GM11168 (cell line): ENCODE measurements around the gene MSL1.

ENCODE experiments used
- in situ Hi-C: fragments of 300-500 bp; cut with MboI; formaldehyde crosslinking; loops from one replicate; pipeline ENCODE4 v1.12.0; 2022; ENCODE audit warnings: low sequenced_read_pairs; ENCODE audit not compliant: unreplicated experiment

The MSL1 gene

DNA sequence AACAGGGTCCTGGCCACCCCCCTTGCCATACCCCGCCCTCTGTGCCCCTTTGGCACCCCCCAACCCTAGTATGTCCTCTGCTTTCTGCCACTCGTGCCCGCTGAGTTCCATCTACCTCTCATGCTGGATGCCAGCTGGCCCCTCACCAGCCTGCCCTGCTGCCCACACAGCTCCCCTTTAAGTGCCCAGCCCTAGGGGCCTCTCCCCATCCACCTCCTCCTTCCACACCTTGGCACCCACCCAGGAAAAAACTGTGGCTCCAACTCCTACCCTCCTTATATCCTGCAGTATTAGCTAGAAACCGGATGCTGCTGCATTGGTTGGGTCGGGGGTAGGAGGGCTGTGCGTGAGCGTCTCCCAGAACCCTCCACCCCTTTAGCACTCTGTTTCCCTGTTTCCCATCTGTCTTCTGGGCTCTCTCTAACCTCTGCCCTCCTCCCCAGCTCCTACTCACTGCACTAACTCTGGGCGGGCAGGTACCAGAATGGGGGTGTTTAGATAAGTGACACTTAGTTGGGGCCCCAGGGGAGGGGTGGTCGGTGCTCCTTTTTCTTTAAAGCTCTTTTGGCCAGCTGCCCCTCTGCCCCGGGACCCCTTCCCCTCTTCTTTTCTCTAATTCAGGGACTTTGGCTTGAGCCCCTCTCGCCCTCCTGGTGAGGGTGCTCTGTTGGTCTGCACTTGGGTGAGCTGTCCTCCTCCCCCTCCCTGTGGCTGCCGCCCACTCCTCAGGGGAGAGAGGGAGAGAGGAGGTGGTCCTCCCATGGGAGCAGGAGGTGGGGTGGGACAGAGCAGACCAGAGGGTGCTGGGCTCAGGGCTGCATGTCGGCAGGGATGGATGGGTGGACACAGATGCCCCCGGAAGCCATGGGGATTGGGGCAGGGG lies 31.3 kb upstream of the MSL1 start:
- in situ Hi-C loops = no loop called here

DNA sequence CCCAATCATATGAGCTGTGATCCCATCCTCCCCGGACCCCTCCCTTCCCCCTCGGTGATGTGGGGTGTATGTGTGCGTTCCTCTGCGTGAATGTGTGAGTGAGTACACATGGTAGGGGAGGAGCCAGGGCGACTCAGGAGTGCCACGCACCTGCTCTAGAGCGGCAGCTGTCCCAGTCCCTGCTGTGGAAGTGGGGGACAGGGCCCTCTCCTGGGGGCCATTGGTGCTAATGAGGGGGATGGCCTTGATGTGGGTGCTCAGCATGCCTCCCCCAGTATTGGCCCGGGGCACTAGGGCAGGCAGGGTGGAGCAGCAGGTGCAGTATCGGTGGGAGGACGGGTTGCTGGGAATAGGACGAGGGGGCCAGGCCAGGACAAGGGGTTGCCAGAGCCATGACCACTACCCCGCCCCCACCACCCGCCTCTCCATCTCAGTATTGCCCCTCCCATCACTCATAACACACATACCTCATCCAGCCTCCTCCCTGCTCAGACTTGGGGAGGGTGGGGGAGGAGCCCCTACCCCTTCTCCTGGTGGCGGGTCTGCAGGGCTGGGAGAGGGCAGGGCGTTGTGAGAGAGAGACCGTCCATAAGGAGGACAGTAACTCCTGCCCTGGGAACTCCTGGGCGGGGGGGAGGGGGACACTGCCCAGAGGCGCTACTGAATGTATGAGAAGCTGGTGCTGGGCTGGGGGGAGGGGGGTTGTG lies 29.9 kb upstream of the MSL1 start:
- in situ Hi-C loops = no loop called here

DNA sequence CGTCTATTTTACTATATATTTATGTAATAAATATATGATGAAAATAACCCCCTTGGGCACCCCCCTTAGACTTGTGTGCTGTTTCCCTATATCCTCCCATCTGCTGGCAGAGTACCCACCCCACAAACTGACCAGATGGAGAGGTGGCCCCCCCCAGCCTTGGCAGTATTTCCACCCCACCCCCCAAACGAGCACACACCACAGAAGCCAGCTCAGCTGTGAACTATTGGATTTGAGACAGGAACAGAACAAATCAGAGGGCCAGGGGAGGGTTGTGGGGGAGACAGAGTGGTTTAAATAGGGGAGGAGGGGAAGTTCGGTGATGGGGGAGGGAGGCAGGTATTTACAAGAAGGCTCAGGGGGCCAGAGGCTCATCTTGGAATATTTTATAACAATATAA lies 29.2 kb upstream of the MSL1 start:
- in situ Hi-C loops = no loop called here

DNA sequence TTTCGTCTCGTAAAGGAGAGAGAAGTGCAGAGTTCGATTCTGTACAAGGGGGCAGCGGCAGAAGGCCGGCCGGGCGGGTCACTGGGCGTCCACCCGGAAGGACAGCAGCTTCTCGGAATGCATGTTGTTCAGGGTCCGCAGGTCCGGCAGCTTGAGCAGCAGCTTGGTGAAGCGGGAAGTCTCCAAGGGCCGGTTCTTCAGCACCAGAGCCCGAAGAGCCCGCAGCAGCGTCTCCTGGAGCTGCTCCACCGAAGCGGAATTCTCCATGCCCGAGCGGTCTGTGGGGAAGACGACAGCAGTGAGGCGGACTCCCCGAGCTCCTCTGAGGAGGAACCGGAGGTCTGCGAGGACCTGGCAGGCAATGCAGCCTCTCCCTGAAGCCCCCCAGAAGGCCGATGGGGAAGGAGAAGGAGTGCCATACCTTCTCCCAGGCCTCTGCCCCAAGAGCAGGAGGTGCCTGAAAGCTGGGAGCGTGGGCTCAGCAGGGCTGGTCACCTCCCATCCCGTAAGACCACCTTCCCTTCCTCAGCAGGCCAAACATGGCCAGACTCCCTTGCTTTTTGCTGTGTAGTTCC lies 28.7 kb upstream of the MSL1 start:
- in situ Hi-C loops = no loop called here

DNA sequence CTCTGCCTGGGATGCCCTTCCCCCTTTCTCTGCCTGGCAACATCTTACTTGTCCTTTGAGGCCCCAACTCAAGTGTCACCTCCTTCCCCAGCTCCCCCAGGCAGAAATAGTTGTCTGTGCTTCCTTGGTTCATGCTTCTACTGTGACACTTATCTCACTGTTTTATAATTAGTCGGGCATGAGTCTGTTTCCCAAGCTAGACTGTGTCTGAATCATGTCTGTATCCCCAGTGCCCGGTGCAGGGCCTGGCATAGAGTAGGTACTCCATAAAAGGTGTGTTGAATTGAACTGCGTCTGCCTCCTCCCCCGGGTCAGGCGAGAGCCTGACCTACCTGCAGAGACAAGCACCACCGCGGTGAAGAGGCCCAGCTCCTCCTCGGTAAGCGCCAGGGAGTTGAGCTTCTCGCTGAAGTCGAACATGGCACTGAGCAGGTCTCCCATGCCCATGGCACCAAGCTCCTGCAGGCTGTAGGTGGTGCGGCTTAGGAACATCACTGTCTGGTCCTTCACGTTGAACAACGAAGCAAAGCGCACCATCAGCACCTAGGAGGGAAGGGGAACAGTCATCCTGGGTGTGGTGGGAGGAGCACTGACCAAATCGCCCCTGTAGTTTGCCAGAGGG lies 28.1 kb upstream of the MSL1 start:
- in situ Hi-C loops = no loop called here

DNA sequence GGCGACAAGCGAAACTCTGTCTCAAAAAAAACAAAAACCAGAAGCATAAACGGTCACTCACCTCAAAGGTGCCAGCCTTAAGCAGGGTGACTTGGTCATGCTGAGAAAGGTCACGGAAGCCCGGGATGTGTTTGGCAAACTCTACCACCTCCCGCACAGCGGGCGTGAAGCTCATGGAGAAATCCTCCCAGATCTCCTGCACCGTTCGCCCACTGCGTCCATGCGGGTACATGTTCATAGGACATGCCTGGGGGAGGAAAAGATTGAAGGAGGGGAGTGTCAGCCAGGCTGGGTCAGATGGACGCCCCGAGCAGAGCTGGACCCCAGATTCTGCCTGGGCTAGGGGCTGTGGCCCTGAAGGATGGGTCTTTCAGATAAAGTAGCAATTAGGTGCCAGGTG lies 26.9 kb upstream of the MSL1 start:
- in situ Hi-C loops = no loop called here

DNA sequence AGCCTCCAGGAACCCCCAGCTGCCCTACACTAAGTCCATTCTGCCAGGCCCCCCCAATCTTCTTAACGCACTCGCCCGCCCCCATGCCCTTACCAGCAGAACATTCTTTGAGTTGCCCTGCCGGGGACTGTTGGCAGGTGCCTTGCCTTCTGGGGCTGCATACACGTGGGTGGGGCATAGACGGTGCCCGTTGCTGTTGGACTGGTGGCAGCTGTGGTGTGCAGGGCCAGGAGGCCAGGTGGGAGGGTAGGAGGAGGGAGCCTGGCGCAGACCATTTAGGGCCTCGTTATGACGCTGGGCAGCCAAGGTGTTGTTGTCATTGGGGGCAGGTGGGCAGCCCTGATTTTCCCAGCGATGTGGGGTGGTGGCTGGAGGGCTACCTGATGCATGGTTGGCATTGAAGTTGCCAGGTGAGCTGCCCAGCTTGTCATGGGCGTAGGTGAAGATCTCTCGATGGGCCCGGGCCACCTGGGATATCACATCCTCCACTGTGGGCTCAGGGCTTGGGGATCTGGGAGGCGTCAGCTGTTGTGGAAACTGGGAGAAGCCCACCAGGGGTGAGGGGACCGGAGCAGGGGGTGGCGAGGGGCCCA lies 26.3 kb upstream of the MSL1 start:
- in situ Hi-C loops = no loop called here

DNA sequence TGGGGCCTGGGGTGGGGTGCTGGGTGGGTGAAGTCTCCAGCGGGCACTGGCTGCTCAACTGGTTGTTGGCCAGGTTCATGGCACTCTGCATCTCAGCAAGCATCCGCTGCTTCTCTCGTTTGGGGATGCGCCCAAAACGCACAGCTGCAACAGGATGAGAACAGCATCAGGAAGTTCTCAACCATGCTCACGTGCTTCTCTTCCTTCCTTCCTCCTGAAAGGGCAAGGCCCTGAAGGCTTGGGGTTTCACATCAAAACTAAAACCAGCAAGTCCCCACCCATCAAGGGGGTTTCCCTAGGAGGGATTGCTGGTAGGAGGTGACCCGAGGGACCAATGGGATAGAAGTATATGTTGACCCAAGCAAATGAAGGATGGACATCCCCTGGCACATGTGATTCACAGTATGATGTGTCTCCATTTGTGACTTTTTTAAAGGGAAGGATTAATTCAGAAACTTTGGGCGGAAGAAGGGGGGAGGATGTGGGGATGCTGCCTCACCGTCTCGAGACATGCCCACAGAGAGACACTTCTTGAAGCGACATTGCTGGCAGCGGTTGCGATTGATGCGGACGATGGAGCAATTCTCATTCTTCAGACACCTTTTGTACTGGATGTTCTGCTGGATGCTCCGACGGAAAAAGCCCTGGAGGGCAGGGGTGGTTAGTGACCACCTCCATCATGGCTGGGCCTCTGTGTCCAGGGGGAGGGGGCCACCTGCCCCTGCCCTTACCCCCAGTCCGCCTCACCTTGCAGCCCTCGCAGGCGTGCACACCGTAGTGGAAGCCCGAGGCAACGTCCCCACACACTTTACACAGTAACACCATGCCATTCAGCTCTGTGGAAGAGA lies 25.6 kb upstream of the MSL1 start:
- in situ Hi-C loops = no loop called here

DNA sequence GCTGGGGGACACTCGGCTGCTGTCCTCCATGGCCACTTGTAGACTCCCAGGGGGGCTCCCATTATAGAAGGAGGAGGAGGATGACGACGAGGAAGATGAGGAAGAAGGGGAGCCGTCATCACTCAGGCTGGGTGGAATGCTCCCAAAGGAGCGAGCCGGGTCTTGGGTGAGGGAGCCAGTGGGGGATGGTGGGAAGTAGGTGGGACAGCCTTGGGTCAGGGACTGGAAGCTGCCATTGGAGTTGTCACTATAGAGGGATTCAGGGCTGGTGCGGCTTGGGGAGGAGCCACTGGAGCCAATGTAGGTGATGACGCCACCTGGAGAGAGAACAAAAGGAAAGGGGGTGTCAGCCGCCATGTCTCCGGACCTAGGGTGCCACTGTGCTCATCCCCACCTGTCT lies 24.7 kb upstream of the MSL1 start:
- in situ Hi-C loops = no loop called here

DNA sequence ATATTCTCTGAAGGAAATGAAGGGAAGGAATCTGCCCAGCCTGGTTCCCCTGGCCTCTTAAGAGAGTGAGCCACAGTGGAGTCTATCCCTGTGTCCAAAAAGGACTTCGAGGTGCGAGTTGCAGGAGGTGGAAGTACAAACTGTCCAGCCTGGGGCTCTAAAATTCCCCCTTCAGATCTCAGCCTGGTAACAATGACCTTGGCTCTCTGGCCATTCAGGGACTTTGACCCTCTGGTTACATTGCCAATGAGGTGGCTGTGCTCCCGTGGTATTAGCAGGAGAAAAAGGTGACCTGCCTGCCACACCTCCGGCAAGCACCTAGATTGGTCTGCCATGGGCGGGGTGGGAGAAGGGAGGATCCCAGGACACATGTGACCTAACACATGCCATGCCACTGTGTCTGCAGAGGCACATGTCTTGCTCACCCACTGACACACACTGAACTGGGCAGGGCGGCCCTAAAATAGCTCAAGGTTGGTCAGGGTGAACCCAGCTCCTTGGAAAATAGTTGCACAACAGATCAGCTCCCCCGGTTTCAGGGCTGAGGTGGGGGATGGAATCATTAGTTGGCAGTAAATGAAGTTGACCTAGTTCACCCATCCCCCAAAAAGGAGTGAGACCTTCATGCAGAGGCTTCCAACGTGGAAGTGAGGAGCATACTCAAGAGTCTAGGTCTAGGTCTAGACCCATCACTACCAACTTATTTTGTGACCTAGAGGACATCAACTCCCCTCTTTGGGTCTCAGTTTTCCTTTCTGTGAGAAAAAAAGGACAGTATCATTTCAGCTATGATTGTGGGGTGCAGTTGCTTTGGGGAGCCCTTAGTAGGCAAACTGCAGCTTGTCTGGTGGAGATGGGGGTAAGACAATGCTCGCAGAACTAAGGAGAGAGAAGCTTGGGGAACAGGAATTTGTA lies 23.6 kb upstream of the MSL1 start:
- in situ Hi-C loops = no loop called here

DNA sequence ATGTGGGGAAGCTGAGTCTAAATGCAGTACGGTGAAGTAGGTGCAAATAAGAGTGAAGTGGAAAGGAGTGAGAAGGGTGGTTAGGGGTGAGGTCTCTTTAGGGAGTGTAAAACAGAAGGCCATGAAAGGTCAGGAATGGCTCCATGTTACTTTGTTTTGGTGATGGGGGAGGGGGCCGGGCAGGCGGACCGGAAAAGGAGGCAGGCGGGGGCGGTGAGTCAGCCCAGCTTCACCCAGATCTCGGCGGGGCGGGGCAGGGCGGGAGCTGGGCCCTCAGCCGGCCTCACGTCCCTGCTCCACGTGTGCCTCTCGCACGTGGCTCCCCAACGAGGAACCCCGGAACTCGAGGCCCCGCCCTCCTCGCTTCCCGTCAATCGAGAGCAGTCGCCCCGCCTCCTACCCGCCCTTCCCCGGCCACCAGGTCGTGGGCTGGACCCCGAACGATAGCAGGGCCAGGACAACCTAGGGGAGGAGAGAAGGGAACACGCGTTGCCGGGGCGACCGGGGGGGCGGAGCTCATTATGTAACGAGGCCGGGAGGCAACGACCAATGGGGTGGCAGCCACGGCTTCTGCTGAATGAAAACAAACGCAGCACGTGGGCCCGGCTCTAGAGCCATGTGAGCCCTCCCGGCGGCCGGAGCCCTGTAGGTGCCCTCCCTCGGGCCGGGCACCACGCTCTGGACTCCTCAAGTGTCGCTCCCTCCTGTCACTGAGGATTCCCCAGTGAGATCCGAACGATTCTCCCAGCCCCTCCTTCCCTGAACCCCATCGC lies 22.7 kb upstream of the MSL1 start:
- in situ Hi-C loops = no loop called here

DNA sequence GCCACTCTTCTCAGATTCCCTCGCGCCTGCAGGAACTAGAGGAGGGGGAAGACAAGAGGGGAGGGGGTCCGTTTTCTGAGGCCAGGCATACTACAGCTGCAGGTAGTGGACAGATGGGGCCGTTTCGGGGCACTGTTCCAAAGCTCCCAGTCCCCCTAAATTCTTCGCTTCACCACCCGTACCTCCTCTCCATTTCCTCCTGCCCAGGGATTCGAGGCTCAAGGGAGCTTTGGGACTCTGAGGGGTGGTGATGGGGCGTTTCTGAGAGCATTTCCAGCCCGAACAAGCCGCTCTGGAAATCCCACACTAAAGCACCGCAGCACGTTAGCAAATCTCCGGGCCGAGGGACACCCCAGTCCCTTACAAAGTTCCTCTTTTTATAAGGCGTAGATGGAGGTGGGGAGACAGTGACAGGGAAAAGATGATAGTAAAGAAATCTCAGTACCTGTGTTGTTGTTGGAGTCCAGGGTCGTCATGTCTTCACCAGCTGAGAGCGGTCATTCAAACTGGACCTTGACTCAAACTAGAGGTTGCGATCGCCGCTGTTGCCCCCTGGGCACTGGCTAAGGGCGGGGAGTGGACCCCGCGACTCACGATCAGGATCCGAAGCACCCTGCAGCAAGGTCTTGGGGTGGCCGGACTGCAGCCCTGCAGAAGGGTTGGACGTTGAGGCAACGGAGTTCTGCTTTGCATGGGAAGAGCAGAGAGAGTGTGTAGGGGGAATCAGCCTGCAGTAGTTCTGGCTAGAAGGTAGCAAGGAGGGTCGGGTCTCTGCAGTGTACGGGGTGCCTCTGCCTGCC lies 22.0 kb upstream of the MSL1 start:
- in situ Hi-C loops = no loop called here

DNA sequence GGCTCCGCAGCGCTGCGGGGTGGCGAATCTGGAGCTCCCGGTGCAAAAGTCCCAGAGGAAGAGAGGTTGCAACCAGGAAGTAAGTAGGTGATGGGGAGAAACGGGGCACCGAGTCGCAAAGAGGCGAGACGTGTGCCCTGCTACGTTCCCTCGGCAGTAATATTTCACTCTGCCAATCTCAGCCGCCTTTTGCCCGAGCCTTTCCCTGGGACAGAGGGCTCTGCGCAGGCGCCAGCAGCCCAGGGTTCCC lies 21.4 kb upstream of the MSL1 start, which contains the start of gene NR1D1:
Gene NR1D1, minus strand, starts transcription at position 171 of the 250 bp plus-strand sequence. CDS start 495 bp downstream, outside the sequence.
- in situ Hi-C loops = no loop called here

DNA sequence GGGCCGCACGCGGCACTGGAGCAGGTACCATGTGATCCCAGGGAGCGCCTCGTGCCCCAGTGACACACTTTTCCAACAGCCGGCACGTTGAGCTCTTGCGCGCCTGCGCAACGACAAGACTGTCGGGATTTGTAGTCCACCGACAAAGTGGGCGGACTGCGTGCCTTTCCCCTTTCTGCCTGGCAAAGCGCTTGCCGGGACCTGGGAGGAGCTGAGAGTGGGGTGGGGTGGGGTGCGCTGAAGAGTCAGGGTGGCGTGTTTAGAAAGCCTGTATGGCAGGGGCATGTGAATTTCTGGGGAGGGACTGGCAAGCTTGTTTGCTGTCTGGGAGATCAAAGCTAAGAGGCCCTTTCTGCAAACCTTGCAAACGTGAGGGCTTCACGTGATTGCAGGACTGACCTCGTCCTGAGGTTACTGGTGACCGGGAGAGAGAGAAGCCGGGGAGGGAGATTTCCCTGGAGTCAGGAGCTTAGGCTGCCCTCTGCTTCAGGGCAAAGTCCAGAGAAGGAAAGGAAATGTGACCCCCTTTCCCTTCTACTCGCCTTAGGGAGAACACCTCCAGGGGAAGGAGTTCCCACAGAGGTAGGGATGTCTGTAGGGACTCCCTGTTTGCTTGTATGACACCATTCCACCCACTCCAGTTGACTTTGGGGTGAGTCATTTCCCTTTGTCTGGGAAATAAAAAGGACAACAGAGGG lies 21.0 kb upstream of the MSL1 start:
- in situ Hi-C loops = no loop called here

DNA sequence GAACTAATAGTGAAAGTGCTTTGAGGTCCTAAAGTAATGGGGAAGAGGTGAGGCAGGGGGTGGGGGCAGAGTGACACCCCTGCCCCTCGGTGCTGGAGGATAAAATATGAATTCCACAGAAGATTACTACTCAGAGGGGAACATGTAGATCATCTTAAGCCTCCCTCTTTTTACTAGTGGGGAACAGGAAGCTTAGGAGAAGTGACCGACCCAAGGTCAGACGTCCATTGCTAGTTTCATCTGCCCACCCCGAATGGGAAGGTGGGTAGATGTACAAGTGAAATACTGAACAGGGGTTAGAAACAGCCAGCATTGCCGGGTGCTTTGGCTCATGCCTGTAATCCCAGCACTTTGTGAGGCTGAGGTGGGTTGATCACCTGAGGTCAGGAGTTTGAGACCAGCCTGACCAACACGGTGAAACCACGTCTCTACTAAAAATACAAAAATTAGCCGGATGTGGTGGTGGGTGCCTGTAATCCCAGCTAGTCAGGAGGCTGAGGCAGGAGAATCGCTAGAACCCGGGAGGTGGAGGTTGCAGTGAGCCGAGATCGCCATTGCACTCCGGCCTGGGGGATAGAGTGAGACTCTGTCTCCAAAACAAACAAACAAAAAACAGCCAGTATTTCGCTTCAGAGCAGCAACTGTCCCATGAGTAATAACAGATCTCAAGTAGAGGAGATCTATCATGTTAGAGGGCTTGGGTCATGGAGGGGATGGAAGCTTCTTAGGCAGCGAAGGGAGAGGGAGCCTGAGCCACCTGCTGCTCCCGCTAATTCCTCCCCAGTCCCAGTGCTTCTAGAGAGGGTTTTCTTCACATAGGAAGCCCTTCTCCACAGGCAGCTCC lies 20.2 kb upstream of the MSL1 start:
- in situ Hi-C loops = no loop called here
